NCI-H82 (cell line): ENCODE results near the gene TEK.
"Not testable (repeated sequence)": the region's sequence is repeated elsewhere in the genome, so short reads cannot be mapped to it uniquely, and the experiment has no call there.

Experiments
- DNase-seq: peaks from one replicate; lab custom pipeline; 2025; lab: John Stamatoyannopoulos, UW

Gene TEK

DNA sequence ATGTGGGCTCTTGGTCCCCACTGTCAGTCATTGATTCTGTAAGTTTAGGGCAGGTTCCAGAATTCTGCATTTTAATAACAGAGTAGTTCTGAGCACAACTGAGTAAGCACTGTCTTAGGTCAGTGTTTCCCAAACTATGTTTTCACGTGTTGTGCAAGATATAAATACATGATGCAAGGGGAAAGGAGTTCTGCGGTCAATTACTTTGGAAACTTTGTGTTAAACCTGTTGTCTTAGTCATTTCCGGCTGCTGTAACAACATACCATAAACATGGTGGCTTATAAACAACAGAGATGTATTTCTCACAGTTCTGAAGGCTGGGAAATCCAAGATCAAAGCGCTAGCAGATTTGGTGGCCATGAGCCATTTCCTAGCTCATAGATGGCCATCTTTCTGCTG, 118.2 kb downstream of the TEK start:
- no peak for DNase-seq

DNA sequence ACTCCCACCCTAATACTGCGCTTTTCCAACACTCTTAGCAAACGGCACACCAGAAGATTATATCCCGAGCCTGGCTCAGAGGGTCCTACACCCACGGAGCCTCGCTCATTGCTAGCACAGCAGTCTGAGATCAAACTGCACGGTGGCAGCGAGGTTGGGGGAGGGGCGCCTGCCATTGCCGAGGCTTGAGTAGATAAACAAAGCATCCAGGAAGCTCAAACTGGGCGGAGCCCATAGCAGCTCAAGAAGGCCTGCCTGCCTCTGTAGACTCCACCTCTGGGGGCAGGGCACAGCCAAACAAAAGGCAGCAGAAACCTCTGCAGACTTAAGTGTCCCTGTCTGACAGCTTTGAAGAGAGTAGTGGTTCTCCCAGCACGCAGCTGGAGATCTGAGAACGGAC, 130.6 kb downstream of the TEK start:
- not testable (repeated sequence) for DNase-seq

DNA sequence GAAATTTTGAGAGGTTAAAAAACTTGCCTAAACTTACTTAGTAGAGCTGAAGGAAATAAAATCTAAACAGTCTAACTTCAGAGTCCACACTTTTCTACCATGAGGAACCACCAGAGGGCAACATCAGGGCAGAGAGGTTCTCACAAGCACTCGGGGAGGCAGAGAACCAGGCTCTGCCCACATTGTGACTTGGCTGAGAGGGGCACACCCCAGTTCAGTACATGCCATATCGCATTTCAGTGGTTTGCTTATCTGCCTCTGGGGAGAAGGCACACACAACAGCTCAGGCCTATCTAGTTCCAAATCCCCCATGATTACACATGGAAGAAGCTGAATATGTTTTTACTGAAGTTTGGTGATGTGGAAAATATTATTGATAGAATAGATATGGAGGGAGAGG, 138.7 kb downstream of the TEK start:
- DNase-seq: peak; percentile 48

DNA sequence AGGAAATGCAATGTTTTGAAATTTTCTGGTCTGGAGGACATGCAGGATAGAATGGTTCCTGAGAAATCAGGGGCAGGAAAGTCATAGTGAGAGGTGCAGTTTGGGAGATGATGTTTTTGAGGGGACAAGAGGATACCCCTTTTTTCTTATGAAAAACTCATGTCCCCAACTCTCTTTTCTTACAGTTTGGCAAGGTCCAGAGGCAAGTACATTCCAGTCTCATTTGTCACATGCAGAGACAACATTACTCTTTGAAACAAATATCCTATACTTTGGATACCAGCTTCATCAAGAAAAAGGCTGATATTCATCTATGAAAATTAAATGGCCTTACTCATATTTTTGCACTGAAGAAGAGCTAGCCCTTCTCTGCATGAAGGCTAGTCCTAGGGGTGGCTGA, 139.7 kb downstream of the TEK start:
- no peak for DNase-seq

DNA sequence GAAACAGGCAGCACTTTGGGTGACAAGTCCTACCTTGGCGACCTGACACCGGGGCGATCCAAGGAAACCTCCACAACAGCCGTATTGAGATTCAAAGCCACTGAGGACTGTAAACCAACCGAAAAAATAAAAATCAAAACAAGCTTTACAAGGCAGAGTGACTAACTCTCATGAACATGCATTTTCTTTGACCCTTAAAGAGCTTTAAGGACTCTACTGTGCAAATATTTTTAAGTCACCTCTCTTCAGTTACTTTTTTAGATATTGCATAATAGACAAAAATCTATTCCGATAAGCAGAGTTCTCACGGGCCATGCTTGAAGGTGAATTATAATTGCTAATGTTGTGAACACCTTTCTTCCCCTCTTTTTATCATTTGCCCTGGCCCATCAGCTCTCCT, 149.6 kb downstream of the TEK start:
- no peak for DNase-seq

DNA sequence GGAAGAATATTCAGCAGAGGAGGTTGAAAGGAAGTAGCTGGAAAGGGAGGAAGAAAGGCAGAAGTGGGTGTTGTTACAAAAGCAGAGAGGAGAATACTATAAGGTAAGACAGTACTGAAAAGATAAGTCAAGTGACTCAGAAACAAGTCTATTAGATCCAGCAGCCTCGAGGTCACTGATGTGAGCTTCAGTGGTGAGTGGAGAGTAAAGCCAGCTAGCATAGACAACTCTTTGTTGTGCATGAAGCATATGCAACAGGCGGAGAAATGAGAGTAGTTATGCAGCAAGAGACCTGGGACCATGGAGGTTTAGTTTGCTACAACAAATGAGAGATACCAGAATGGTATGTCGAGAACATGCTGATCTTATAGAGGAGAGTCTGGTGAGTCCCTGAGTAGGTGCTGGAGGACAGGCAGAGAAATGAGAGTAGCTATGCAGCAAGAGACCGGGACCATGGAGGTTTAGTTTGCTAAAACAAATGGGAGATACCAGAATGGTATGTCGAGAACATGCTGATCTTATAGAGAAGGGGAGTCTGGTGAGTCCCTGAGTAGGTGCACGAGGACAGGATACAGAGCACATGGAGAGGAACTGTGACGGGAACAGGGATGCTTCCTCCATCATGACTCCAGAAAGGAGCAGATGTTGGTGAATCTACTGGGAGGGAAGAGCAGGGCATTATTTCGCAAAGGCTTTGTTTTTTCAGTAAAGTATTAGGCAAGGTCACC, 151.9 kb downstream of the TEK start:
- no peak for DNase-seq

DNA sequence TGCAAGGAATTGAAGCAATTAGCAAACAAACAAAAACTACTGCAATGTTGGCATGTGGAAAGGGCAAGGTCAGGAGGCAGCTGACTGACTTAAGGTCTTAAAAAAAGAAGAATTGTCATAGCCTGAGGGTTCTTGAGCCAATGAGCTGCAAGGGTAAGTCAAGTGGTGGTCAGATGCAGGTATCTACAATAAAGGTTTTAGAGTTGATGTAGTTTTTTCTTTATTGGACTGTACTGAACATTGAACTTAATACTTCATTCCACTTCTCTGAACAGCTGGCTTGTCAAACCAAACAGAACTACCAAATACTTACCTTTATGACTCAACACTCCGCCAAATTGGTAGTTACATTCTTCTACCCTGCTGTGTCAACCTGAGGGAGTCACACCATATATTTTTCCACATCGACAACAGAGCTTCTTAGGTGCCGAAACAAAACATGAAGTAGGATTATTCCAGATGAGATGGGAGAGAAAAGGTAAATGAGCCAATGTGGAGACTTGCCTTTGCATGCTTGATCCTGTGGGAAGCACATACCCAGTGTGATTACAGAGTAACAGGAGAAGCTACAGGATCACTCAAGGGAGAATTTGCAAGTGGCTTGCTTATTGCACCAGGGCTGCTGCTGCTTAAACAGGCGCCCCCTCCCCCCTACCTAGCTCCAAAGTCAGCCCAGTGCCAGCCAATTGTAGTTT, 152.6 kb downstream of the TEK start:
- DNase-seq: no peak

DNA sequence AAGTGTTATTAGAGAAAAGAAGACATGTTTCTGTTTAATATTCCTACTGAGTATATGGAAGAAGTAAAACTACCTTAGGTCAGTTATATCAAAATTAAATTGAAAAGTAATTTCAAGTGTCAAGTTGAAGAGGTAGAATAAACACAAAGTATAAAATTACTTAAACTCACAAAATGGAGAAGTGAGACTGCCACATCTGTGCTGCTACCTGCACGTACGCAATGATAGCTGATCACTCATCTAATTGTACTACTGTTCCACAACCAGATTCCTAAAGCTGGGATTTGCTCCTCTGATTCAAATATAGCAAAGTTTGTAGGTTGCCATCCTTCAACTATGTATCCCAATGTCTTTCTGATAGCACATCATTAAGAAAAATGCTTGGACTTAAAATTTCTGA, 163.1 kb downstream of the TEK start:
- DNase-seq: no peak

DNA sequence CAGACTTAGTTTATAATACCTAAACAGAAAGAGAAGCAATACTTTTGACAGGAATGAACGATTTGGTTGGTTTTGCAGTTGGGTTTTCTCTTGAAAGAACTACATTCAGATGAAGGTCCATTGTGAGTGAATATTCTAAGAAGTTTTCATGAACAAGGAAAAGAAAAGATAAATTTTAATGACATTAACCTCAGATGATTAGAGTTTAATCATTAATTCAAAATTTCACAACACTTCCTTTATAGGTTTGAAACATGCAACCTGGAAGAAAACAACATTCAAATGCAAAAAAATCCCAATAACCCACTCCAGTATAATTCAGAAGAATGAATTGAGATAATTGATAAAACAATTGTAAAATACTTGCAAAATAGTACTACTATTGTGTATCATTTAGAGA, 164.2 kb downstream of the TEK start:
- no peak for DNase-seq

DNA sequence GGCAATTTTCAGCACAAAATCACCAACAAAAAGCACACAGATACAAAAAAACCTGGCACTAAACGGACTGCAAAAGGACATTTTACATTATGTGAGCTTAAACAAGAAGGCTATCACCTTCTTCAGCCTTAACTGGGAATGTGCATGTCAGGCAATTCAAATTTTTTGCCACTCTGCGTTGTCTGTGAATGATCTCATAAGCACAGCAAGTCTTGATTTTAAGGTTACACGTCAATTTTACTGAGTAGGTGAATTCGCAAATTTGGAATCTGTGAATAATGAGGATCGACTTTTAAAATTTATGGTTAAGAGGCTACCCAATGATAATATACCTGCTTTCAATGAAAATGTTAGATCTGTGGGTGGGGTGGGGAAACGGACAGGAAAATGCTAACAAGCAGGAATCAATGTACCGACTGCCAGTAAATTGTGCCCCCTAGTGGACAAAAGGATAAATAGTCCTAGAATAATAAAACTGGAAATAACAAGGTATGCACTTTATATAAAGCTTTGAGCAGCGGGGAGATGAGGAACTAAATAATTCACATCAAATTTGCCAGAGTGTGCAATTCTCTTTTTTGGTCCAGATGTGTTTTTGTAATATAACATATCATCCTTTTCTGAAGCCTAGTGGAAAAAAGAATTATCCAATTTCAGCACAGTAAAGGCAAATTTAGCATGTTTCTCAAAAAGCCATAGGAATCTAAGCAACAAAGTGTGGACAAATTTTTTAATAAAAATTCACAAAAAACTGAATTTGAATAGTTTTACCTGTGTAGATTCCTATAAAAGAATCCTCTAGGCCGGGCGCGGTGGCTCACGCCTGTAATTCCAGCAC, 167.4 kb downstream of the TEK start:
- peak; percentile 74 for DNase-seq

DNA sequence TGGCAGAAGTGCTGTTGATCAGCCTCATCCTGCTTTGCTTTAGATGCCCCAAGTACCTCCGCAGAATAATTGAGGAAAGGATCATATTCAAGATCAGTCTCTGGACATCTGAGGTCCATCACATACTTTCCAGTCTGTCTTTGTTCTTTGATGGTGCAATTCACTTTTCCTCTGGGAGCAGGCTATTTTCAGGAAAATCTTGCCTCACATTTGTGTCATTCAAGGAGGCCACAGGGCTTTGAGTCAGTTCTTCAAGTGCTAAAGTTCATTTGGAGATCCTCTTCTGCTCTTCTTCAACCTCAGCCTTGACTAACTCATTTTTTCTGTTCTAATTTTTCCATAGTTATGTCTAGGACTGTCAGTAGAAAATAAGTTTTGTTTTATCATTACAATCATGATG, 169.3 kb downstream of the TEK start:
- no peak for DNase-seq

DNA sequence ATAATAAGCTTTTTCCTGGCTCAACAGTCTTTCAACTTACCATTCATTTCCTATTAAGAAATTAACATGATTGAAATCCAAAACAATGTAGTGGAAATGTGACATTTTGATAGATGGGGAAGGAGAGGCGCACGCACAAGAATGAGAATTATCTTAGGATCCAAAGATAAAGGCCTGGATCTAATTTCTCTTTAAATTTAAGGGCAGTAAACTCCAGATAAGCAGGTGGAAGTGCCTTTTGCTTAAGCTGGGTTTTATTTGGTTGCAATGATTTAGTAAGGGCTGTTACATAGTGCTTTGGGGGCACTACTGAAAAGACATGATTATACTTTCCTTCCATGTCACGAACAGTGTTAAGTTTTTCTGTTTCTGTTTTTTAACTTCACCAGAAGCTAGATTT, 170.6 kb downstream of the TEK start:
- no peak for DNase-seq
